GM18508 (cell line): ENCODE data around the gene SLC44A1.
"Not testable (repeated sequence)": the region's sequence is repeated elsewhere in the genome, so short reads cannot be mapped to it uniquely, and the experiment has no call there.

Source experiments
- ATAC-seq: cut with Tn5 transposase; IDR thresholded peaks from one replicate; pipeline ENCODE4 v1.9.1; 2021; ENCODE audit warnings: moderate number of reproducible peaks; ENCODE audit not compliant: insufficient read depth, unreplicated experiment

Gene SLC44A1

GRCh38 chr9:105264380-105264779 lies 19.9 kb downstream of the SLC44A1 start:
- no peak for ATAC-seq

- not testable (repeated sequence) for ATAC-seq
Observed at GRCh38 chr9:105268254-105268653, 23.8 kb downstream of the SLC44A1 start.

GRCh38 chr9:105269593-105269992 lies 25.1 kb downstream of the SLC44A1 start:
- no peak for ATAC-seq

- no peak for ATAC-seq
Observed at GRCh38 chr9:105270711-105271110, 26.3 kb downstream of the SLC44A1 start.

- no peak for ATAC-seq
Observed at GRCh38 chr9:105273731-105274130, 29.3 kb downstream of the SLC44A1 start.

- ATAC-seq, result no peak
Observed at GRCh38 chr9:105275111-105275510, 30.7 kb downstream of the SLC44A1 start.

- no peak for ATAC-seq
Observed at GRCh38 chr9:105275938-105276337, 31.5 kb downstream of the SLC44A1 start.

- ATAC-seq, result no peak
Observed at GRCh38 chr9:105278751-105279150, 34.3 kb downstream of the SLC44A1 start.

GRCh38 chr9:105280691-105281090 lies 36.2 kb downstream of the SLC44A1 start:
- ATAC-seq, result no peak

GRCh38 chr9:105281272-105281671 lies 36.8 kb downstream of the SLC44A1 start:
- no peak for ATAC-seq

- no peak for ATAC-seq
Observed at GRCh38 chr9:105281926-105282325, 37.5 kb downstream of the SLC44A1 start.

- ATAC-seq, result no peak
Observed at GRCh38 chr9:105282870-105283621, 38.6 kb downstream of the SLC44A1 start.

- ATAC-seq, result no peak
Observed at GRCh38 chr9:105283795-105284194, 39.3 kb downstream of the SLC44A1 start.

- no peak for ATAC-seq
Observed at GRCh38 chr9:105284463-105284862, 40.0 kb downstream of the SLC44A1 start.

- no peak for ATAC-seq
Observed at GRCh38 chr9:105286098-105286497, 41.6 kb downstream of the SLC44A1 start.

GRCh38 chr9:105289305-105289704 lies 44.9 kb downstream of the SLC44A1 start:
- ATAC-seq, result no peak

GRCh38 chr9:105290418-105290817 lies 46.0 kb downstream of the SLC44A1 start:
- ATAC-seq, result no peak

- ATAC-seq, result no peak
Observed at GRCh38 chr9:105290954-105291353, 46.5 kb downstream of the SLC44A1 start.

- no peak for ATAC-seq
Observed at GRCh38 chr9:105291422-105291859, 47.0 kb downstream of the SLC44A1 start.

GRCh38 chr9:105291938-105292337 lies 47.5 kb downstream of the SLC44A1 start:
- ATAC-seq, result no peak

GRCh38 chr9:105293408-105293807 lies 49.0 kb downstream of the SLC44A1 start:
- ATAC-seq, result no peak

- no peak for ATAC-seq
Observed at GRCh38 chr9:105295201-105295550, 50.7 kb downstream of the SLC44A1 start.
